Epithelial cell of proximal tubule (primary cell): ENCODE results near the gene SLC12A7. TPM values are rescaled to one million over a fixed set of nuclear protein-coding genes. Genes with fewer than 3 reads are reported as not detected.
"Not testable (repeated sequence)": the region's sequence is repeated elsewhere in the genome, so short reads cannot be mapped to it uniquely, and the experiment has no call there.

Experiments used
- DNase-seq: peaks from one replicate; pipeline ENCODE4 v3.0.0-alpha.2; 2011; ENCODE audit warnings: low read depth
- H3K4me3 ChIP-seq: 2 replicates; pipeline ENCODE4 v1.5.1; 2011; ENCODE audit warnings: low read depth, mild to moderate bottlenecking, low read length
- total RNA-seq: library from RNA; depleted of rRNA; stranded (reverse); fragments of >200 nt; gene quantifications from 2 replicates; pipeline ENCODE4 v1.2.3, GENCODE V29; 2015
- TF ChIP-seq, protein P1 (sequence below): conservative IDR thresholded peaks from 2 replicates; pipeline ENCODE4 v1.5.1; 2012; ENCODE audit warnings: low read depth, mild to moderate bottlenecking, low read length

The SLC12A7 gene
- 15.2 and 32.8 TPM in 2 replicates for total RNA-seq

DNA sequence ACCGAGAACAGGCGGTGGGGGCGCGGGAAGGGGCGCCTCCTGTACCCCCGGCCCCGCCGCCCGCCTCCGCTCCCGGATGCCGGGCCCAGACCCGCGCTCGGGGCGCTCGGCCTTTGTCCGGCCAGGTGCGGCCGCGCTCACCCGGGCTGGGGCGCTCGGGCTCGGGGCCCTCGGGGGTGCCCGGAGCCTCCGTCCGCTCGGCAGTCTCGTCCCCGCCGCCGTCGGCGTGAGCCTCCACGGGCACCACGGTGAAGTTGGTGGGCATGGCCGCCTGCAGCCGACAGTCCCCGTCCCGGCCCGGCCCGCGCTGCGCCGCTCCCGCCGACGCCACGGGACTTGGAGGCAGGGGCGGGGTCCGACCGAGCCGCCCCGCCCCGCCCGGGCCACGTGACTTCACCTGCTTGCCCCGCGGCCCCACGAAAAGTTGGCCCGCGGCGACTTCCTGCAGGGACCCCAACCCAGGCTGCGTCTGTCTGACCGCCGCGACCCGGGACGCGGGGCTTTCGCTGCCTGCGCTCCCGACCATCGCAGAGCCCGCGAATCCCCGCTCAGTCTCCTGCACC, at the start of gene SLC12A7:
TSS of gene SLC12A7 (minus strand) at position 337 of the 563 bp plus-strand sequence. CDS start at position 265, 72 bp downstream.
- DNase-seq = no peak
- TF ChIP-seq, protein P1, sequence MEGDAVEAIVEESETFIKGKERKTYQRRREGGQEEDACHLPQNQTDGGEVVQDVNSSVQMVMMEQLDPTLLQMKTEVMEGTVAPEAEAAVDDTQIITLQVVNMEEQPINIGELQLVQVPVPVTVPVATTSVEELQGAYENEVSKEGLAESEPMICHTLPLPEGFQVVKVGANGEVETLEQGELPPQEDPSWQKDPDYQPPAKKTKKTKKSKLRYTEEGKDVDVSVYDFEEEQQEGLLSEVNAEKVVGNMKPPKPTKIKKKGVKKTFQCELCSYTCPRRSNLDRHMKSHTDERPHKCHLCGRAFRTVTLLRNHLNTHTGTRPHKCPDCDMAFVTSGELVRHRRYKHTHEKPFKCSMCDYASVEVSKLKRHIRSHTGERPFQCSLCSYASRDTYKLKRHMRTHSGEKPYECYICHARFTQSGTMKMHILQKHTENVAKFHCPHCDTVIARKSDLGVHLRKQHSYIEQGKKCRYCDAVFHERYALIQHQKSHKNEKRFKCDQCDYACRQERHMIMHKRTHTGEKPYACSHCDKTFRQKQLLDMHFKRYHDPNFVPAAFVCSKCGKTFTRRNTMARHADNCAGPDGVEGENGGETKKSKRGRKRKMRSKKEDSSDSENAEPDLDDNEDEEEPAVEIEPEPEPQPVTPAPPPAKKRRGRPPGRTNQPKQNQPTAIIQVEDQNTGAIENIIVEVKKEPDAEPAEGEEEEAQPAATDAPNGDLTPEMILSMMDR = no peak
- H3K4me3 ChIP-seq = peak within 1 kb of the TSS; percentile 89

DNA sequence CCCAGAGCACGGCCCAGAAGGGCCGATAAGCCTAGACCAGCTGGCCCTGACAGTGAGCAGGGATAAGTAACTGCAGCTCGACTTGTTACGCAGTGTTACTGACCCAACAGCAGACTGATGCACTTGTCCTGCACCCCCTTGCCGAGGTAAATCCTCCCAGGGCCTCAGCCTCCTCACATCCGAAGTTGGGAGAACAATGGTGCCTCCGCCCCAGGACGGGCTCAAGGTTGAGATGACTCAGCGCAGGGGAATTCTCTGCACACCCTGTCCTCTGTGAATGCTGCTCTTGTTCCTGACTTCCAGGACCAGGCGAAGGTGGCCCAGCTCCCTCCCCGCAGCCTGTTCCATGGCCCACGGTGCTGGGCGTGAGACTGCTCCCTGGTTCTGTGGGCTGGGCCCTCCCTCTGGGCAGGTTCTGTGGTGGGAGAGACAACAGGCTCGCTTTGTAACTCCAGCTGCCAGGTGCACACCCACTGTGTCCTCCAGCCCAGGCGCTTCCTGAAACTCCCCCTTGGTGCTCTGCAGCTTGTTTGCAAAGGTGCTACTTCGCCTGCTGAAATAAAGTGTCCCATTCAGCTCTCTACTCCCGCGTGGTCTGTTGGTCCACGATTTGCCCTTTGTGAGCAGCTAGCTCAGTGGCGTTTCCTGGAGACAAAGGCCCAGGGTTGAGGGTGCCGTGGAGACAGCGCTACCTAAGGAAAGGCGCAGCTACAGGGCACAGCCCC, 49.4 kb upstream of the SLC12A7 start:
- TF ChIP-seq, protein P1 = no peak
- H3K4me3 ChIP-seq = no peak overlapping the region
- no peak for DNase-seq

- TF ChIP-seq, protein P1 = no peak
- DNase-seq = no peak
- no peak overlapping the region for H3K4me3 ChIP-seq
These were observed 48.0 kb upstream of the SLC12A7 start for GRCh38 chr5:1159774-1160406.

- no peak for DNase-seq
- H3K4me3 ChIP-seq = no peak overlapping the region
- TF ChIP-seq, protein P1 = no peak
These were observed 47.4 kb upstream of the SLC12A7 start for GRCh38 chr5:1159341-1159675.

GRCh38 chr5:1158647-1159340, 46.9 kb upstream of the SLC12A7 start:
- TF ChIP-seq, protein P1 = no peak
- no peak for DNase-seq
- H3K4me3 ChIP-seq = no peak overlapping the region

- DNase-seq, H3K4me3 ChIP-seq: not testable (repeated sequence)
These were observed 45.7 kb upstream of the SLC12A7 start for GRCh38 chr5:1157461-1157986.
